ENCODE measurements around the gene NUDT19. TPM values are rescaled to one million over a fixed set of nuclear protein-coding genes. Genes with fewer than 3 reads are reported as not detected.

NUDT19 gene
- total RNA-seq, 4 donors from 2014 or later: 7.4 to 16.6 (median 12.6) TPM

DNA sequence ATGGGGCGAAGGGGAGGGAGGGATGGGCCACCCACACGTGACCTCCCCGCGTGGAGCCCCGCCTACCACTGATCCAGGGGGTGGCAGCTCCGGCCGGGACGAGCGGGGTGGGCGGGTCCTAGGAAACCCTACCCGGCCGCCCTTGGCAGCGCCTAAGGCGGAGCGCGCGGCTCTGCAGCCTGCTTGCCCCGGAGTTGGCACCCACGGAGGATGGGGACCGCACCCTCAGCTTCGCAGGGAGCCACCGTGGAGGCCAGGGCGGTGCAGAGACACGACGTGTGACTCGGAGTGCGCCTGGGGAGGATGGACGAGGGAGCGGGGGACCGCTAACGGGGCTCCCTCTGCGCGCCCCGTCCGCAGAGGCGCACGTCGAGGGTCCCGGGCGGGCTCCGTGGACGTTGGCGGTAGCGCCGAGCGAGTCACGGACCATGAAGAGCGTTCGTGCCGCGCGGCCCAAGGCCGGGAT lies 15.9 kb upstream of the NUDT19 start, which contains the start of gene RGS9BP:
Gene RGS9BP (plus strand): TSS at position 129 of the 466 bp plus-strand sequence. CDS start 416 bp downstream, outside the sequence.
- no peaks in the 10 kb centered on the region for H3K9me3 ChIP-seq
- no peaks in the 10 kb centered on the region for H3K36me3 ChIP-seq
- peaks cover 0 to 35% (median 13%) of the 10 kb centered on the region in 4 donors for H3K4me1 ChIP-seq
- TF ChIP-seq POLR2A (IDR thresholded peaks at IDR 0.05) (no peak), CTCF (IDR thresholded peaks at IDR 0.05) (no peak)
- no peaks in the 10 kb centered on the region for H3K27me3 ChIP-seq
- H3K4me3 ChIP-seq: peak within 1 kb of the TSS; percentile 90 to 99 (median 94)
- H3K27ac ChIP-seq: peak within 1 kb of the TSS; percentile 82 to 93 (median 88)
- DNase-seq: peak; percentile 72 to 90 (median 82)

- peak overlapping the region in 1 of 4 donors; percentile 93 for H3K27ac ChIP-seq
- H3K36me3 ChIP-seq: no peaks in the 10 kb centered on the region
- DNase-seq: peak in 1 of 3 donors; percentile 67
- peak overlapping the region; percentile 90 to 99 (median 94) for H3K4me3 ChIP-seq
- H3K4me1 ChIP-seq: peaks cover 0 to 35% (median 13%) of the 10 kb centered on the region in 4 donors
- TF ChIP-seq POLR2A (IDR thresholded peaks at IDR 0.05) (no peak), CTCF (IDR thresholded peaks at IDR 0.05) (peak in 1 of 6 experiments; percentile 12)
- no peaks in the 10 kb centered on the region for H3K9me3 ChIP-seq
- H3K27me3 ChIP-seq: no peaks in the 10 kb centered on the region
These were observed 15.3 kb upstream of the NUDT19 start for GRCh38 chr19:32676186-32676894.

GRCh38 chr19:32676895-32677359 lies 14.7 kb upstream of the NUDT19 start:
- no peaks in the 10 kb centered on the region for H3K27me3 ChIP-seq
- TF ChIP-seq POLR2A (IDR thresholded peaks at IDR 0.05): no peak
- no peak for TF ChIP-seq CTCF (IDR thresholded peaks at IDR 0.05)
- no peak overlapping the region for H3K27ac ChIP-seq
- no peak for DNase-seq
- peak overlapping the region in 2 of 4 donors; percentile 90 to 94 for H3K4me3 ChIP-seq
- H3K36me3 ChIP-seq: no peaks in the 10 kb centered on the region
- H3K9me3 ChIP-seq: no peaks in the 10 kb centered on the region
- H3K4me1 ChIP-seq: peaks cover 0 to 35% (median 13%) of the 10 kb centered on the region in 4 donors

DNA sequence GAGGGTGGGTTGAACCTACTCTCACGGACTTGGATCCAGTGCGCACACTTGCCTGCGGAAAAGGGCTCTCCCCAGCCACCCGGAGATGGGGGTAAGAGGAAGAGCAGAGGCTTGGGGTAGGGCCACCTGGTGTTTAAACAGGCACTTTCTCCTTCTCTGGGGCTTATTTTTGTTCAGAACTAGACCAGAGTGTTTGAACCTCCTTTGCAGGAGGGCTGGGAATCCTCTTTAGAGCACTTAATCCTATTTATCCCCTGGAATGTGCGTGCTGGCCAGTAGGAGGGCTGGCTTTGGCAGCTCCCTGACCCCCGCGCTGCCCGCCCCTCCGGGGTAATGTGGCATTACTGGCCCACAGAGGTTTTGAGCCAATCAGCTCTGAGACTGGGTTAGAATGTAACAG lies 14.0 kb upstream of the NUDT19 start:
- H3K4me1 ChIP-seq: peaks cover 0 to 34% (median 13%) of the 10 kb centered on the region in 4 donors
- TF ChIP-seq POLR2A (IDR thresholded peaks at IDR 0.05) (no peak), CTCF (IDR thresholded peaks at IDR 0.05) (no peak)
- no peak for DNase-seq
- no peaks in the 10 kb centered on the region for H3K36me3 ChIP-seq
- H3K27ac ChIP-seq: no peak overlapping the region
- no peaks in the 10 kb centered on the region for H3K27me3 ChIP-seq
- no peak overlapping the region for H3K4me3 ChIP-seq
- H3K9me3 ChIP-seq: no peaks in the 10 kb centered on the region

GRCh38 chr19:32680986-32681385 lies 10.6 kb upstream of the NUDT19 start:
- Histone ChIP-seq H3K27me3 (no peaks in the 10 kb centered on the region), H3K4me3 (no peak overlapping the region), H3K27ac (no peak overlapping the region), H3K36me3 (no peaks in the 10 kb centered on the region), H3K4me1 (peaks cover 0 to 12% (median 5%) of the 10 kb centered on the region in 4 donors), H3K9me3 (no peaks in the 10 kb centered on the region)
- no peak for DNase-seq
- TF ChIP-seq CTCF (IDR thresholded peaks at IDR 0.05): no peak
- no peak for TF ChIP-seq POLR2A (IDR thresholded peaks at IDR 0.05)
